HepG2 (cell line): ENCODE data around the gene ZNF384. TPM values are rescaled to one million over a fixed set of nuclear protein-coding genes. Genes with fewer than 3 reads are reported as not detected.

Source experiments
- AGO1 ChIP-seq: fragments of 200-400 bp; formaldehyde crosslinking; IDR thresholded peaks from 2 replicates; pipeline ENCODE4 v1.6.1; 2017; ENCODE audit warnings: mild to moderate bottlenecking, low read depth, low read length, moderate library complexity; ENCODE audit not compliant: poor library complexity, severe bottlenecking
- FOXK1 ChIP-seq: sonication (generic); formaldehyde crosslinking; IDR thresholded peaks from 2 replicates; pipeline ENCODE4 v1.4.0; 2020; ENCODE audit warnings: low read depth, missing genetic modification reagents, borderline replicate concordance
- KAT8 ChIP-seq: IDR thresholded peaks from 2 replicates; pipeline ENCODE4 v1.6.1; 2016; ENCODE audit warnings: missing genetic modification reagents, missing compliant biosample characterization
- KMT2A ChIP-seq: sonication (generic); formaldehyde crosslinking; IDR thresholded peaks from 2 replicates; pipeline ENCODE4 v1.4.0; 2020; ENCODE audit warnings: missing genetic modification reagents
- MTERF4 ChIP-seq: sonication (generic); formaldehyde crosslinking; IDR thresholded peaks from 2 replicates; pipeline ENCODE4 v1.8.0; 2023; ENCODE audit warnings: mild to moderate bottlenecking, missing genetic modification reagents
- NAIF1 ChIP-seq: sonication (generic); formaldehyde crosslinking; IDR thresholded peaks from 2 replicates; pipeline ENCODE4 v1.5.0; 2020; ENCODE audit warnings: mild to moderate bottlenecking, missing genetic modification reagents, borderline replicate concordance
- PAF1 ChIP-seq: IDR thresholded peaks from 2 replicates; pipeline ENCODE4 v1.6.1; 2016; ENCODE audit warnings: missing genetic modification reagents, missing compliant biosample characterization
- TOPORS ChIP-seq: sonication (generic); formaldehyde crosslinking; IDR thresholded peaks from 2 replicates; pipeline ENCODE4 v1.8.0; 2023; ENCODE audit warnings: mild to moderate bottlenecking, missing genetic modification reagents
- ZFP62 ChIP-seq: sonication (generic); formaldehyde crosslinking; IDR thresholded peaks from 2 replicates; pipeline ENCODE4 v1.4.0; 2020; ENCODE audit warnings: missing genetic modification reagents
- ZHX2 ChIP-seq, 2 experiments: sonication (generic) in 1 of 2; formaldehyde crosslinking in 1 of 2; IDR thresholded peaks; 2 replicates each; pipeline versions ENCODE4 v1.6.1 to v1.9.0; 2014 to 2022; ENCODE audit warnings: antibody characterized with exemption in 1 of 2, borderline replicate concordance in 1 of 2, inconsistent platforms in 1 of 2, low read depth in 1 of 2, missing genetic modification reagents in 1 of 2
- ZNF142 ChIP-seq: sonication (generic); formaldehyde crosslinking; IDR thresholded peaks from 2 replicates; pipeline ENCODE4 v1.4.0; 2020; ENCODE audit warnings: missing genetic modification reagents
- ZNF557 ChIP-seq: sonication (generic); formaldehyde crosslinking; IDR thresholded peaks from 2 replicates; pipeline ENCODE4 v1.4.0; 2020; ENCODE audit warnings: missing genetic modification reagents
- ZNF567 ChIP-seq: sonication (generic); formaldehyde crosslinking; IDR thresholded peaks from 2 replicates; pipeline ENCODE4 v1.8.1; 2023; ENCODE audit warnings: mild to moderate bottlenecking, missing genetic modification reagents, borderline replicate concordance
- ZNF570 ChIP-seq: sonication (generic); formaldehyde crosslinking; IDR thresholded peaks from 2 replicates; pipeline ENCODE4 v1.4.0; 2020; ENCODE audit warnings: mild to moderate bottlenecking, missing genetic modification reagents, borderline replicate concordance
- ZNF605 ChIP-seq: sonication (generic); formaldehyde crosslinking; IDR thresholded peaks from 2 replicates; pipeline ENCODE4 v1.8.0; 2022; ENCODE audit warnings: mild to moderate bottlenecking, missing genetic modification reagents
- ZNF691 ChIP-seq: sonication (generic); formaldehyde crosslinking; IDR thresholded peaks from 2 replicates; pipeline ENCODE4 v1.4.0; 2020; ENCODE audit warnings: missing genetic modification reagents, low read depth, mild to moderate bottlenecking, borderline replicate concordance
- polyA plus RNA-seq, 8 experiments: library from polyadenylated mRNA; depleted of rRNA in 3 of 8; stranded (reverse) in 7 of 8; unstranded in 1 of 8; fragments of >200 nt; fragmentation: Illumina TruSeq in 4 of 8; extraction: Trizol in 4 of 8; gene quantifications; 2 replicates each; pipeline versions ENCODE4 v1.2.1 to v1.2.3, GENCODE V29; 2011 to 2016; ENCODE audit warnings: low read depth in 4 of 8, missing spikeins in 1 of 8, mixed read lengths in 1 of 8; ENCODE audit not compliant: insufficient read depth in 1 of 8
- total RNA-seq, 5 experiments: library from RNA; depleted of rRNA; stranded (reverse); fragments of >200 nt; fragmentation: Illumina TruSeq; extraction: Trizol; gene quantifications; 2 replicates each; pipeline ENCODE4 v1.2.3, GENCODE V29; 2016; ENCODE audit warnings: low read depth in 1 of 5

ZNF384 gene
- total and polyA plus RNA-seq, 2 of the 13 experiments (the other 11 are each of a cell fraction or from before 2014, with no cell fraction given), result 23.6 to 55.3 TPM

GRCh38 chr12:6724409-6724797 lies 35.2 kb upstream of the ZNF384 start (continued):
- no peak; the same call in 1 of the 2 replicates for TF ChIP-seq ZNF605 (CRISPR knock-in tag)
- peak; percentile 9; the same call in 1 of the 2 replicates for TF ChIP-seq ZNF691 (CRISPR knock-in tag)
- no peak for TF ChIP-seq NAIF1 (CRISPR knock-in tag)
- TF ChIP-seq FOXK1 (CRISPR knock-in tag), result no peak
- no peak for TF ChIP-seq PAF1
- TF ChIP-seq AGO1, result no peak
- 0 out of 2 replicates have a peak, but pooled peaks have one; percentile 28 for TF ChIP-seq ZNF567
- TF ChIP-seq KMT2A, result no peak
- 0 out of 2 replicates have a peak, but pooled peaks have one; percentile 12 for TF ChIP-seq ZNF557 (CRISPR knock-in tag)
- peak; percentile 13; the same call in 1 of the 2 replicates for TF ChIP-seq TOPORS (CRISPR knock-in tag)
- TF ChIP-seq ZNF570, result no peak
- peak; percentile 61 for TF ChIP-seq MTERF4
- no peak for TF ChIP-seq ZNF142 (CRISPR knock-in tag)
- no peak for TF ChIP-seq ZHX2 (IDR thresholded peaks at IDR 0.05; ENCODE audit: low read depth)
- 0 out of 2 replicates have a peak, but pooled peaks have one; percentile 0 for TF ChIP-seq ZHX2 (CRISPR knock-in tag; IDR thresholded peaks at IDR 0.05; ENCODE audit: borderline replicate concordance)
- TF ChIP-seq ZFP62 (CRISPR knock-in tag), result no peak
- no peak for TF ChIP-seq KAT8 (CRISPR knock-in tag)
